ENCODE results near the gene TMPRSS11D. TPM values are rescaled to one million over a fixed set of nuclear protein-coding genes. Genes with fewer than 3 reads are reported as not detected.

TMPRSS11D gene
- total and polyA plus RNA-seq, 2 donors (not counting 3 experiments of a cell fraction or from before 2014, with no cell fraction given): 0.03 TPM; not detected in 1

DNA sequence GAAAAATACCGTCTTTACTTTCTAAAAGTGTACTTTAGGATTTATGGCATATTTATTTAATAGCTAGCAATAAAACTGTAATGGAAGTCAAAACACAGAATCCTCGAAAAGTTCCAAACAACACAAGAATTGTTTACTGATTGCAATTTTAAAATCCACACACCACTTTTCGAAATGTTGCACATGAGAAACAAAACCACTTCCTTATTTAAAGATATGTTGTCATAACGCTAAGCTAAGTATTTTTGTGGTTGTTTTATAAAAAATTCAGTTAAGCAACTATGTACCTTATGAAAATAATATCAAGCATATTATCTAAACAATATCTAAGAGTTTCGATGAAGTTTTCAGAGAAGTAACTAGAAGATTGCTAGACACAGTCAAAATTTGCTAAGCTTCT, 344 bp downstream of the TMPRSS11D start:
- CTCF ChIA-PET: interaction anchor here (1.9 kb wide), 1 partner anchor 27 kb away, joined by 10 read pairs; no protein-coding TSS in a partner anchor
- Histone ChIP-seq H2AFZ (ENCODE audit: low read depth, low read length) (no peak overlapping the region), H3K27ac (ENCODE audit: insufficient read depth, low read depth, low read length) (no peak overlapping the region), H3K9me3 (replicated peaks; ENCODE audit: control insufficient read depth, insufficient read depth, low read length) (no peaks in the 10 kb centered on the region), H3K9me1 (replicated peaks; ENCODE audit: control insufficient read depth, extremely low read depth, insufficient read depth, low read length) (no peaks in the 10 kb centered on the region), H3K27me3 (ENCODE audit: control insufficient read depth in 2 of 2, insufficient read depth in 2 of 2, low read length in 2 of 2) (no peaks in the 10 kb centered on the region), H3K4me3 (replicated peaks in 1 of 3; ENCODE audit: insufficient read depth in 1 of 3, low read depth in 1 of 3, low read length in 3 of 3) (no peak overlapping the region), H3K4me1 (ENCODE audit: control insufficient read depth, extremely low read depth, insufficient read depth, low read length) (peaks cover 18% of the 10 kb centered on the region), H3K36me3 (ENCODE audit: control insufficient read depth in 2 of 2, extremely low read depth in 1 of 2, insufficient read depth in 2 of 2, low read length in 2 of 2) (no peaks in the 10 kb centered on the region), H3K4me2 (ENCODE audit: insufficient read depth, low read length) (no peak overlapping the region), H3K79me2 (ENCODE audit: control insufficient read depth, insufficient read depth, low read length) (no peaks in the 10 kb centered on the region), H3K9ac (replicated peaks; ENCODE audit: extremely low read depth, insufficient read depth, low read length) (no peak overlapping the region), H4K20me1 (replicated peaks; ENCODE audit: control insufficient read depth, extremely low read depth, insufficient read depth, low read length) (no peaks in the 10 kb centered on the region)
- FAIRE-seq (no peak), DNase-seq (ENCODE audit: low read depth, low spot score) (no peak)
- dilution Hi-C loops (cut with MboI; ENCODE audit: extremely low pct_ligation_motif_present, low sequenced_read_pairs) (no loop called here), intact Hi-C loops (cut with micrococcal nuclease) (no loop called here)
- TF ChIP-seq, protein P1, sequence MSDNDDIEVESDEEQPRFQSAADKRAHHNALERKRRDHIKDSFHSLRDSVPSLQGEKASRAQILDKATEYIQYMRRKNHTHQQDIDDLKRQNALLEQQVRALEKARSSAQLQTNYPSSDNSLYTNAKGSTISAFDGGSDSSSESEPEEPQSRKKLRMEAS (IDR thresholded peaks at IDR 0.05; ENCODE audit: insufficient read depth, insufficient read length): no peak
- TF ChIP-seq POLR2AphosphoS5 (IDR thresholded peaks at IDR 0.05; ENCODE audit: insufficient read depth, low read depth, low read length): no peak
- TF ChIP-seq EZH2 (IDR thresholded peaks at IDR 0.05; ENCODE audit: borderline replicate concordance, low read depth, low read length, severe bottlenecking): no peak
- no peak for TF ChIP-seq MYC (IDR thresholded peaks at IDR 0.05; ENCODE audit: low read depth, low read length)
- no peak for TF ChIP-seq JUN (IDR thresholded peaks at IDR 0.05; ENCODE audit: borderline replicate concordance, insufficient read depth, insufficient read length, low read depth)
- no peak for TF ChIP-seq FOS (IDR thresholded peaks at IDR 0.05; ENCODE audit: borderline replicate concordance, insufficient read depth, low read length)
- no peak for TF ChIP-seq POLR2A (IDR thresholded peaks at IDR 0.05; ENCODE audit: low read depth, low read length)
- TF ChIP-seq, protein P2, sequence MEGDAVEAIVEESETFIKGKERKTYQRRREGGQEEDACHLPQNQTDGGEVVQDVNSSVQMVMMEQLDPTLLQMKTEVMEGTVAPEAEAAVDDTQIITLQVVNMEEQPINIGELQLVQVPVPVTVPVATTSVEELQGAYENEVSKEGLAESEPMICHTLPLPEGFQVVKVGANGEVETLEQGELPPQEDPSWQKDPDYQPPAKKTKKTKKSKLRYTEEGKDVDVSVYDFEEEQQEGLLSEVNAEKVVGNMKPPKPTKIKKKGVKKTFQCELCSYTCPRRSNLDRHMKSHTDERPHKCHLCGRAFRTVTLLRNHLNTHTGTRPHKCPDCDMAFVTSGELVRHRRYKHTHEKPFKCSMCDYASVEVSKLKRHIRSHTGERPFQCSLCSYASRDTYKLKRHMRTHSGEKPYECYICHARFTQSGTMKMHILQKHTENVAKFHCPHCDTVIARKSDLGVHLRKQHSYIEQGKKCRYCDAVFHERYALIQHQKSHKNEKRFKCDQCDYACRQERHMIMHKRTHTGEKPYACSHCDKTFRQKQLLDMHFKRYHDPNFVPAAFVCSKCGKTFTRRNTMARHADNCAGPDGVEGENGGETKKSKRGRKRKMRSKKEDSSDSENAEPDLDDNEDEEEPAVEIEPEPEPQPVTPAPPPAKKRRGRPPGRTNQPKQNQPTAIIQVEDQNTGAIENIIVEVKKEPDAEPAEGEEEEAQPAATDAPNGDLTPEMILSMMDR (IDR thresholded peaks at IDR 0.05; ENCODE audit: extremely low read depth in 1 of 2, insufficient read depth in 1 of 2, low read depth in 1 of 2, low read length in 2 of 2): no peak
- TF ChIP-seq GATA2 (IDR thresholded peaks at IDR 0.05; ENCODE audit: insufficient read depth, insufficient read length, low read depth, low read length): no peak
- POLR2A ChIA-PET: no interaction called here
- BruUV-seq (replicated peaks): no TSS peak

Measured in endothelial cell of umbilical vein (primary cell).